ENCODE results near the gene NRXN3. TPM values are rescaled to one million over a fixed set of nuclear protein-coding genes. Genes with fewer than 3 reads are reported as not detected.

NRXN3 gene
- total and polyA plus RNA-seq, 4 donors: 0.07 to 1.2 (median 0.23) TPM

GRCh38 chr14:78178971-78179370, 8.8 kb downstream of the NRXN3 start (continued):
- TF ChIP-seq REST (IDR thresholded peaks at IDR 0.05): no peak
- TF ChIP-seq, protein P1, sequence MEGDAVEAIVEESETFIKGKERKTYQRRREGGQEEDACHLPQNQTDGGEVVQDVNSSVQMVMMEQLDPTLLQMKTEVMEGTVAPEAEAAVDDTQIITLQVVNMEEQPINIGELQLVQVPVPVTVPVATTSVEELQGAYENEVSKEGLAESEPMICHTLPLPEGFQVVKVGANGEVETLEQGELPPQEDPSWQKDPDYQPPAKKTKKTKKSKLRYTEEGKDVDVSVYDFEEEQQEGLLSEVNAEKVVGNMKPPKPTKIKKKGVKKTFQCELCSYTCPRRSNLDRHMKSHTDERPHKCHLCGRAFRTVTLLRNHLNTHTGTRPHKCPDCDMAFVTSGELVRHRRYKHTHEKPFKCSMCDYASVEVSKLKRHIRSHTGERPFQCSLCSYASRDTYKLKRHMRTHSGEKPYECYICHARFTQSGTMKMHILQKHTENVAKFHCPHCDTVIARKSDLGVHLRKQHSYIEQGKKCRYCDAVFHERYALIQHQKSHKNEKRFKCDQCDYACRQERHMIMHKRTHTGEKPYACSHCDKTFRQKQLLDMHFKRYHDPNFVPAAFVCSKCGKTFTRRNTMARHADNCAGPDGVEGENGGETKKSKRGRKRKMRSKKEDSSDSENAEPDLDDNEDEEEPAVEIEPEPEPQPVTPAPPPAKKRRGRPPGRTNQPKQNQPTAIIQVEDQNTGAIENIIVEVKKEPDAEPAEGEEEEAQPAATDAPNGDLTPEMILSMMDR (IDR thresholded peaks at IDR 0.05; ENCODE audit: low read depth, low read length, missing input control): no peak
- no peak for TF ChIP-seq NR2F2 (IDR thresholded peaks at IDR 0.05)

- no peak for DNase-seq (ENCODE audit: low spot score)
- H3K36me3 ChIP-seq (ENCODE audit: control insufficient read depth in 4 of 4, insufficient read depth in 3 of 4, low read depth in 1 of 4, low read length in 3 of 4): no peaks in the 10 kb centered on the region
- no peak overlapping the region for H3K4me3 ChIP-seq (ENCODE audit: low read depth in 1 of 3, low read length in 3 of 3)
- H3K9ac ChIP-seq (ENCODE audit: low read depth in 1 of 2, low read length in 2 of 2): no peak overlapping the region
- H3K27ac ChIP-seq (ENCODE audit: low read depth in 1 of 2, low read length in 2 of 2): no peak overlapping the region
- H3K4me1 ChIP-seq (ENCODE audit: control insufficient read depth in 4 of 4, insufficient read depth in 4 of 4, low read length in 3 of 4): no peaks in the 10 kb centered on the region
- no peaks in the 10 kb centered on the region for H3K9me3 ChIP-seq (ENCODE audit: control insufficient read depth in 4 of 4, low read length in 3 of 4)
- peaks cover 0 to 2% (median 0%) of the 10 kb centered on the region in 4 donors for H3K27me3 ChIP-seq (ENCODE audit: control insufficient read depth in 4 of 4, insufficient read depth in 4 of 4, low read length in 3 of 4)
- TF ChIP-seq JUND (IDR thresholded peaks at IDR 0.05) (no peak), NR2F2 (IDR thresholded peaks at IDR 0.05) (no peak), HNF4A (conservative IDR thresholded peaks at IDR 0.05) (no peak), SP1 (IDR thresholded peaks at IDR 0.05) (no peak), RAD21 (IDR thresholded peaks at IDR 0.05) (no peak), FOXA2 (IDR thresholded peaks at IDR 0.05) (no peak), HNF4G (IDR thresholded peaks at IDR 0.05) (no peak), TAF1 (conservative IDR thresholded peaks at IDR 0.05) (no peak), YY1 (IDR thresholded peaks at IDR 0.05) (no peak), RXRA (IDR thresholded peaks at IDR 0.05) (no peak), EGR1 (IDR thresholded peaks at IDR 0.05; ENCODE audit: low read depth in 2 of 2) (no peak), FOXA1 (IDR thresholded peaks at IDR 0.05) (no peak), REST (IDR thresholded peaks at IDR 0.05) (no peak), GABPA (IDR thresholded peaks at IDR 0.05 in 1 of 2, conservative IDR thresholded peaks at IDR 0.05 in 1 of 2) (no peak)
- TF ChIP-seq, protein P2, sequence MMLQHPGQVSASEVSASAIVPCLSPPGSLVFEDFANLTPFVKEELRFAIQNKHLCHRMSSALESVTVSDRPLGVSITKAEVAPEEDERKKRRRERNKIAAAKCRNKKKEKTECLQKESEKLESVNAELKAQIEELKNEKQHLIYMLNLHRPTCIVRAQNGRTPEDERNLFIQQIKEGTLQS (IDR thresholded peaks at IDR 0.05): no peak
- TF ChIP-seq, protein P1 (IDR thresholded peaks at IDR 0.05; ENCODE audit: low read depth, low read length, missing input control): no peak
- TF ChIP-seq, protein P3, sequence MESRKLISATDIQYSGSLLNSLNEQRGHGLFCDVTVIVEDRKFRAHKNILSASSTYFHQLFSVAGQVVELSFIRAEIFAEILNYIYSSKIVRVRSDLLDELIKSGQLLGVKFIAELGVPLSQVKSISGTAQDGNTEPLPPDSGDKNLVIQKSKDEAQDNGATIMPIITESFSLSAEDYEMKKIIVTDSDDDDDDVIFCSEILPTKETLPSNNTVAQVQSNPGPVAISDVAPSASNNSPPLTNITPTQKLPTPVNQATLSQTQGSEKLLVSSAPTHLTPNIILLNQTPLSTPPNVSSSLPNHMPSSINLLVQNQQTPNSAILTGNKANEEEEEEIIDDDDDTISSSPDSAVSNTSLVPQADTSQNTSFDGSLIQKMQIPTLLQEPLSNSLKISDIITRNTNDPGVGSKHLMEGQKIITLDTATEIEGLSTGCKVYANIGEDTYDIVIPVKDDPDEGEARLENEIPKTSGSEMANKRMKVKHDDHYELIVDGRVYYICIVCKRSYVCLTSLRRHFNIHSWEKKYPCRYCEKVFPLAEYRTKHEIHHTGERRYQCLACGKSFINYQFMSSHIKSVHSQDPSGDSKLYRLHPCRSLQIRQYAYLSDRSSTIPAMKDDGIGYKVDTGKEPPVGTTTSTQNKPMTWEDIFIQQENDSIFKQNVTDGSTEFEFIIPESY (IDR thresholded peaks at IDR 0.05): no peak
- TF ChIP-seq, protein P4, sequence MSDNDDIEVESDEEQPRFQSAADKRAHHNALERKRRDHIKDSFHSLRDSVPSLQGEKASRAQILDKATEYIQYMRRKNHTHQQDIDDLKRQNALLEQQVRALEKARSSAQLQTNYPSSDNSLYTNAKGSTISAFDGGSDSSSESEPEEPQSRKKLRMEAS (IDR thresholded peaks at IDR 0.05): no peak
- WGBS: 62% methylated on average over 3 of the region's 3 CpGs
Measured at GRCh38 chr14:78181270-78181669, 11.1 kb downstream of the NRXN3 start.
